Measurements from ENCODE around the gene GOLGB1. TPM values are rescaled to one million over a fixed set of nuclear protein-coding genes. Genes with fewer than 3 reads are reported as not detected.

GOLGB1 gene
- total and polyA plus RNA-seq, 10 of the 15 experiments (the other 5 are each of a cell fraction or from before 2014, with no cell fraction given) = 7.4 to 34.5 (median 21.8) TPM

- TSS peak; percentile 57 for BruUV-seq (replicated peaks)
- Histone ChIP-seq H4K20me1 (ENCODE audit: control insufficient read depth, insufficient read depth) (no peaks in the 10 kb centered on the region), H3K4me3 (no peak overlapping the region), H2AFZ (ENCODE audit: control insufficient read depth, low read depth, low read length) (no peak overlapping the region), H3K9me3 (replicated peaks; ENCODE audit: control insufficient read depth, insufficient read depth, low read length) (no peaks in the 10 kb centered on the region), H3K79me2 (ENCODE audit: control insufficient read depth, insufficient read depth, low read length) (no peaks in the 10 kb centered on the region), H3K27ac (ENCODE audit: control insufficient read depth, insufficient read depth) (no peak overlapping the region), H3K9ac (ENCODE audit: control insufficient read depth, insufficient read depth, low read length) (no peak overlapping the region), H3K36me3 (ENCODE audit: control insufficient read depth in 2 of 2, insufficient read depth in 2 of 2, low read length in 1 of 2) (peaks cover 5 to 32% of the 10 kb centered on the region in 2 experiments), H3K27me3 (replicated peaks in 1 of 2; ENCODE audit: control insufficient read depth in 2 of 2, insufficient read depth in 2 of 2, low read length in 1 of 2) (no peaks in the 10 kb centered on the region), H3K4me1 (ENCODE audit: control insufficient read depth, insufficient read depth, low read length) (peaks cover 11% of the 10 kb centered on the region), H3K4me2 (ENCODE audit: control insufficient read depth, insufficient read depth) (no peak overlapping the region)
- intact Hi-C loops (cut with micrococcal nuclease; ENCODE audit: unreplicated experiment) = no loop called here
- DNase-seq (ENCODE audit: low read depth, low spot score) (no peak), FAIRE-seq (no peak), ATAC-seq (no peak)
- in situ Hi-C loops (cut with MboI) = no loop called here
- ChIA-PET POLR2A (no interaction called here), CTCF (interaction anchor here (1.4 to 2.1 kb wide), 3 partner anchors 9 to 174 kb away, joined by 3 to 9 read pairs (median 4); no protein-coding TSS in a partner anchor), RAD21 (ENCODE audit: unreplicated experiment) (no interaction called here), SMC1A (ENCODE audit: uncharacterized antibody, unreplicated experiment) (interaction anchor here (0.7 to 1.3 kb wide), 4 partner anchors 9 to 39 kb away, joined by 3 to 4 read pairs (median 3); no protein-coding TSS in a partner anchor)
- TF ChIP-seq CUX1 (IDR thresholded peaks at IDR 0.05; ENCODE audit: insufficient replicate concordance, low read depth, low read length) (no peak), ZBTB40 (IDR thresholded peaks at IDR 0.05; ENCODE audit: borderline replicate concordance) (no peak), GABPA (IDR thresholded peaks at IDR 0.05; ENCODE audit: low read depth) (no peak), BCLAF1 (IDR thresholded peaks at IDR 0.05) (no peak), CREM (IDR thresholded peaks at IDR 0.05; ENCODE audit: low read depth) (no peak), CHD2 (IDR thresholded peaks at IDR 0.05; ENCODE audit: borderline replicate concordance, low read depth, low read length) (no peak), SMAD5 (IDR thresholded peaks at IDR 0.05; ENCODE audit: low read depth) (no peak), CBX3 (IDR thresholded peaks at IDR 0.05; ENCODE audit: borderline replicate concordance, low read depth) (no peak), SMC3 (IDR thresholded peaks at IDR 0.05; ENCODE audit: borderline replicate concordance, low read length) (no peak), RELA (IDR thresholded peaks at IDR 0.05; ENCODE audit: borderline replicate concordance, partially characterized antibody) (no peak), PML (IDR thresholded peaks at IDR 0.05; ENCODE audit: low read length) (no peak)
Measured at GRCh38 chr3:121720163-121720562, 29.4 kb downstream of the GOLGB1 start.

All from GM12878 (cell line).